KOPT-K1 (cell line): ENCODE data around the gene DAAM1.

Experiments used
- H3K27ac ChIP-seq: fragments of 200-600 bp; sonication (generic); 2 replicates; pipeline ENCODE4 v1.5.1; 2016; ENCODE audit warnings: antibody characterized with exemption, mild to moderate bottlenecking, low read depth, low read length; ENCODE audit not compliant: poor library complexity, severe bottlenecking
- H3K36me3 ChIP-seq: fragments of 200-600 bp; sonication (generic); 2 replicates; pipeline ENCODE4 v1.5.1; 2017; ENCODE audit warnings: antibody characterized with exemption, mild to moderate bottlenecking, low read length, moderate library complexity; ENCODE audit not compliant: insufficient read depth
- H3K9me3 ChIP-seq: fragments of 200-600 bp; sonication (generic); 2 replicates; pipeline ENCODE4 v1.5.1; 2017; ENCODE audit warnings: antibody characterized with exemption, low read length, mild to moderate bottlenecking; ENCODE audit not compliant: insufficient read depth, poor library complexity, severe bottlenecking

Gene DAAM1

GRCh38 chr14:59224341-59224740 lies 35.9 kb downstream of the DAAM1 start:
- no peaks in the 10 kb centered on the region for H3K9me3 ChIP-seq
- no peaks in the 10 kb centered on the region for H3K36me3 ChIP-seq
- H3K27ac ChIP-seq: no peak overlapping the region

GRCh38 chr14:59225281-59225680 lies 36.8 kb downstream of the DAAM1 start:
- Histone ChIP-seq H3K9me3 (no peaks in the 10 kb centered on the region), H3K36me3 (no peaks in the 10 kb centered on the region), H3K27ac (no peak overlapping the region)

DNA sequence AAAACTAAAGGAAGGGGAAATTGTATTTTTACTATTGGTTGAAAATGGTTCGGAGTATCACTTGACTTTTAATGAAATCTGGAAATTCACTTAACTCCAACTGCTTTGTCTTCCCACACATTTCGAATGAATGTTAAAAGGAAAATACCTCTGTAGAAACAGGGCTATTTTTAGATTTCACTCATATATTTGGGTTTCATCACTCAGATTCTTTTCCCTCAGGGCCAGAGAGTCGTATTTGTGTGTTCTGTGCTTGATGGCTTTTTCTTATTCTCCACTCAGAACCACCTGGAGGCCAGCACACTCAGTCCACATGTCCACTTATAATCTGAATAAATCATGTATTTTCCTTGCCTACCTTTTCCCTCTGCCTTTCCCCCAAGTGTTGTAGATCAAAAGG lies 40.0 kb downstream of the DAAM1 start:
- no peak overlapping the region for H3K27ac ChIP-seq
- H3K9me3 ChIP-seq: no peaks in the 10 kb centered on the region
- no peaks in the 10 kb centered on the region for H3K36me3 ChIP-seq

- H3K9me3 ChIP-seq: no peaks in the 10 kb centered on the region
- no peaks in the 10 kb centered on the region for H3K36me3 ChIP-seq
- no peak overlapping the region for H3K27ac ChIP-seq
These were observed 41.4 kb downstream of the DAAM1 start for GRCh38 chr14:59229653-59230406.

GRCh38 chr14:59236195-59236594 lies 47.7 kb downstream of the DAAM1 start:
- H3K9me3 ChIP-seq: no peaks in the 10 kb centered on the region
- H3K27ac ChIP-seq: no peak overlapping the region
- H3K36me3 ChIP-seq: no peaks in the 10 kb centered on the region

GRCh38 chr14:59238216-59238615 lies 49.7 kb downstream of the DAAM1 start:
- Histone ChIP-seq H3K36me3 (no peaks in the 10 kb centered on the region), H3K9me3 (no peaks in the 10 kb centered on the region), H3K27ac (no peak overlapping the region)

- Histone ChIP-seq H3K27ac (no peak overlapping the region), H3K36me3 (no peaks in the 10 kb centered on the region), H3K9me3 (no peaks in the 10 kb centered on the region)
These were observed 50.6 kb downstream of the DAAM1 start for GRCh38 chr14:59239022-59239421.

DNA sequence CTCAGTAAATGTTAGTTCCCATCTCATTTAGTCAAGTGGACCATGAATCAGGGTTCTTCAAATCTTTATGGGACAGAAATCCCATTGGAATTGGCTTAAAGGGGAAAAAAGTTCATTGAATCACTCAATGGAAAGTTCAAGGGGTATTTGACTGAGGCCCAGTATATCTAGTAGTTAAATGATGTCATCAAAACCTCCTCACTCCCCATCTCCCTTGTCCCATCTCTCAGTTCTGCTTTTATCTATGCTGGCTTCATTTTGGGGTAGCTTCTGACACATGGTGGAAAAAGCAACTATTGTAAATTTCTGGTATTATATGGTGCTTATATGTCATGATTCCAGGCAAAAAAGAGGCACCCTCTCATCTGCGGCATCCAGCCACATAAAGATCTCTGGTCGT lies 51.9 kb downstream of the DAAM1 start:
- no peaks in the 10 kb centered on the region for H3K36me3 ChIP-seq
- no peak overlapping the region for H3K27ac ChIP-seq
- no peaks in the 10 kb centered on the region for H3K9me3 ChIP-seq

DNA sequence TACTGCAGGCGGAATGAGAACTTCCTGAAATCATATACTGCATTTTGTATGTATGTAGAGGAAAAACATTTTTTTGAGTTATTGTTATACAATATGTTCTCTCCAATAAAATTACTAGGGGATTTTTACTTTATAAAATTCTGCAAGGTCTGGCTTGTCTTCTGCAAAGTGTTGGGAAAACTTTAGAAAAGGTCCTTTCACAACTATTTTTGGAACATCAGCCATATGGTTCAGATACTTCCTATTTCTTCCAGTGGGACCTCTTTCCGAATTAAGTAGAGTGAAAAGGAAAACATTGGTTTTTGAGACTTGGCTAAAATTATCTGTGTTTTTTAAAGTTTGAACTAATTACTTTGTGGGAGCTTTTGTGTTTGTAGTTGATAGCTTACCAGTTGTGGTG lies 52.7 kb downstream of the DAAM1 start:
- no peak overlapping the region for H3K27ac ChIP-seq
- no peaks in the 10 kb centered on the region for H3K9me3 ChIP-seq
- H3K36me3 ChIP-seq: no peaks in the 10 kb centered on the region

GRCh38 chr14:59243174-59243573 lies 54.7 kb downstream of the DAAM1 start:
- H3K36me3 ChIP-seq: no peaks in the 10 kb centered on the region
- no peaks in the 10 kb centered on the region for H3K9me3 ChIP-seq
- no peak overlapping the region for H3K27ac ChIP-seq

DNA sequence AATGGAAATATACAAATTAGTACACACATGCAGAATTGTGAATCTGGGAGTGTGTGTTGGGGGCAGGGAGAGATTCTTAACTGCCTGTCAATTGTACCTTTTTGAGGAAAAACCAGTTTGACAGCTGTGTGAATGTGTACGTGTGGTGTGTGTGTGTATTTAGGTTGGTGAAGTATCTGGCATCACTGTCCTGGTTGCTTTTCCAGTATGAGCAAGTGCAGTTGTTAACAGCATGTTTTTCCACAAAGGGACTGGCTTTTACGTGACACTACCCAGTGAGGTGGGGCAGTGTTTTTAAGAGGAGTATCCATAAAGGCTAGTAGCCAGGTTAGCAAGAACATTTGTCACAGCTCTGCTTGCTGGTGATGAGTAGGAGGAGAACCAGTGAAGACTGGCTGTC lies 56.1 kb downstream of the DAAM1 start:
- Histone ChIP-seq H3K27ac (no peak overlapping the region), H3K9me3 (no peaks in the 10 kb centered on the region), H3K36me3 (no peaks in the 10 kb centered on the region)

- H3K9me3 ChIP-seq: no peaks in the 10 kb centered on the region
These were observed 57.4 kb downstream of the DAAM1 start for GRCh38 chr14:59245809-59246295.

GRCh38 chr14:59246566-59246965 lies 58.1 kb downstream of the DAAM1 start:
- no peaks in the 10 kb centered on the region for H3K36me3 ChIP-seq
- H3K27ac ChIP-seq: no peak overlapping the region

More at GRCh38 chr14:59245809-59246295, 57.4 kb downstream of the DAAM1 start:
- H3K27ac ChIP-seq: no peak overlapping the region
- no peaks in the 10 kb centered on the region for H3K36me3 ChIP-seq

DNA sequence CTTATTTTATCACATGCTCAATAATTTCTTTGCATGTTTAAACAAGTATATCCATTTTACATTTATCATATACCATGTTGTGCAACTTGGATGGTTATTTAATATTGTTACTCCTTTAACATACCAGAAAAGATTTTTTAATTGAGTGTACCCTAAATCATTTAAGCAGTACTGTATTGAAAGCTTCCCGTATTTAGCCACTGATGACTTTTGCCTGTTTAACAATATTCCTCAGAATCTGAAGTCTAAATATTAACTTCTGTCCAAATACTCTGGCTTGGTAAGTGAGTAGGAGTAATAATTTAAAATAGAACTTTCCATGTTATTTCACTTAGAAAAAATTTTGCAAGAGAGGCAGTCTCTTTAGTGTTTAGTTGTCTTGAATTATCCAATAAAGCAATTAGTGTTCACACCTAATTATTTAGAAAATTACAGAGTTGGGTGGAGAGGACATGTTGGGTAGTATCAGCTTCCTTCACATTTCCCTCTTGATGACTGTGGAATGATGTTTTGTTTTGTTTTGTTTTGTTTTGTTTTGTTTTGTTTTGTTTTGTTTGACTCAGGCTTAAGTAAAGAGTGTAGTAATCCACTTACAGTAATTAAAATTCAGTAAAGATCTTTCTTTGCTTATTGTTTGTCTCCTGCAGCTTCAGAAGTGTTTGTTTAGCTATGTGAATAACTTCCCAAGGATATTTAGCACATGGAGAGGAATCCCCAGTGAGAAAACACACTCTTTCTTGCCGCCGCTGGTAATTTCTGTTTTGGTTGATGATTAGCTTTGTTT lies 59.5 kb downstream of the DAAM1 start:
- H3K36me3 ChIP-seq: no peaks in the 10 kb centered on the region
- H3K27ac ChIP-seq: no peak overlapping the region
- H3K9me3 ChIP-seq: no peaks in the 10 kb centered on the region

More at GRCh38 chr14:59246566-59246965, 58.1 kb downstream of the DAAM1 start:
- H3K9me3 ChIP-seq: no peaks in the 10 kb centered on the region

GRCh38 chr14:59249029-59249428 lies 60.6 kb downstream of the DAAM1 start:
- Histone ChIP-seq H3K9me3 (no peaks in the 10 kb centered on the region), H3K36me3 (no peaks in the 10 kb centered on the region), H3K27ac (no peak overlapping the region)
